Smooth muscle cell (in vitro differentiated cells): ENCODE measurements around the gene BBLN. TPM values are rescaled to one million over a fixed set of nuclear protein-coding genes. Genes with fewer than 3 reads are reported as not detected.

Source experiments
- DNase-seq: peaks from one replicate; lab custom pipeline; 2025; ENCODE audit not compliant: unreplicated experiment; lab: John Stamatoyannopoulos, UW
- H2AFZ ChIP-seq: fragments of 200-600 bp; sonication (generic); 2 replicates; pipeline ENCODE4 v1.6.0; 2016; ENCODE audit warnings: antibody characterized with exemption, low read depth, mild to moderate bottlenecking
- H3F3A ChIP-seq: fragments of 200-600 bp; sonication (generic); 2 replicates; pipeline ENCODE4 v1.6.0; 2017; ENCODE audit warnings: antibody characterized with exemption, low read depth
- H3K27ac ChIP-seq: fragments of 200-600 bp; sonication (generic); 2 replicates; pipeline ENCODE4 v1.5.1; 2016; ENCODE audit warnings: low read depth, mild to moderate bottlenecking
- H3K27me3 ChIP-seq: fragments of 200-600 bp; sonication (generic); 2 replicates; pipeline ENCODE4 v1.6.1; 2016; ENCODE audit warnings: low read depth, mild to moderate bottlenecking
- H3K36me3 ChIP-seq: fragments of 200-600 bp; sonication (generic); 2 replicates; pipeline ENCODE4 v1.5.1; 2016; ENCODE audit warnings: low read depth
- H3K4me1 ChIP-seq: fragments of 200-600 bp; sonication (generic); 2 replicates; pipeline ENCODE4 v1.5.1; 2016; ENCODE audit warnings: low read depth
- H3K4me2 ChIP-seq: fragments of 200-600 bp; sonication (generic); 2 replicates; pipeline ENCODE4 v1.6.0; 2016; ENCODE audit warnings: mild to moderate bottlenecking
- H3K4me3 ChIP-seq: fragments of 200-600 bp; sonication (generic); 2 replicates; pipeline ENCODE4 v1.5.1; 2016; ENCODE audit warnings: mild to moderate bottlenecking
- H3K79me2 ChIP-seq: fragments of 200-600 bp; sonication (generic); 2 replicates; pipeline ENCODE4 v1.6.0; 2016; ENCODE audit warnings: low read depth, mild to moderate bottlenecking
- H3K9ac ChIP-seq: fragments of 200-600 bp; sonication (generic); 2 replicates; pipeline ENCODE4 v1.6.0; 2016; ENCODE audit warnings: low read depth
- H3K9me3 ChIP-seq: fragments of 200-600 bp; sonication (generic); replicated peaks from 2 replicates; pipeline ENCODE4 v1.5.1; 2016; ENCODE audit warnings: low read depth
- H4K20me1 ChIP-seq: fragments of 200-600 bp; sonication (generic); 2 replicates; pipeline ENCODE4 v1.6.0; 2016; ENCODE audit warnings: low read depth
- WGBS: methylation state at CpG from one replicate; pipeline ENCODE4 v1.1.7; 2016; ENCODE audit warnings: low lambda C conversion rate; 5-methylcytosine and 5-hydroxymethylcytosine counted together
- polyA plus RNA-seq: library from polyadenylated mRNA; unstranded; fragments of >200 nt; fragmentation: Nextera tagmentation; extraction: Ambion mirVana; gene quantifications from 2 replicates; pipeline ENCODE4 v1.2.1, GENCODE V29; 2016
- total RNA-seq: library from RNA; depleted of rRNA; stranded (reverse); fragments of >200 nt; gene quantifications from 2 replicates; pipeline ENCODE4 v1.2.3, GENCODE V29; 2014
- TF ChIP-seq, protein P1 (sequence below): fragments of 200-600 bp; sonication (generic); IDR thresholded peaks from 2 replicates; pipeline ENCODE4 v1.5.1; 2017; ENCODE audit warnings: borderline replicate concordance, mild to moderate bottlenecking, antibody characterized with exemption; ENCODE audit not compliant: insufficient read depth, poor library complexity, severe bottlenecking

BBLN gene
- total and polyA plus RNA-seq, 2 experiments from 2014 or later: 133 to 229 TPM

DNA sequence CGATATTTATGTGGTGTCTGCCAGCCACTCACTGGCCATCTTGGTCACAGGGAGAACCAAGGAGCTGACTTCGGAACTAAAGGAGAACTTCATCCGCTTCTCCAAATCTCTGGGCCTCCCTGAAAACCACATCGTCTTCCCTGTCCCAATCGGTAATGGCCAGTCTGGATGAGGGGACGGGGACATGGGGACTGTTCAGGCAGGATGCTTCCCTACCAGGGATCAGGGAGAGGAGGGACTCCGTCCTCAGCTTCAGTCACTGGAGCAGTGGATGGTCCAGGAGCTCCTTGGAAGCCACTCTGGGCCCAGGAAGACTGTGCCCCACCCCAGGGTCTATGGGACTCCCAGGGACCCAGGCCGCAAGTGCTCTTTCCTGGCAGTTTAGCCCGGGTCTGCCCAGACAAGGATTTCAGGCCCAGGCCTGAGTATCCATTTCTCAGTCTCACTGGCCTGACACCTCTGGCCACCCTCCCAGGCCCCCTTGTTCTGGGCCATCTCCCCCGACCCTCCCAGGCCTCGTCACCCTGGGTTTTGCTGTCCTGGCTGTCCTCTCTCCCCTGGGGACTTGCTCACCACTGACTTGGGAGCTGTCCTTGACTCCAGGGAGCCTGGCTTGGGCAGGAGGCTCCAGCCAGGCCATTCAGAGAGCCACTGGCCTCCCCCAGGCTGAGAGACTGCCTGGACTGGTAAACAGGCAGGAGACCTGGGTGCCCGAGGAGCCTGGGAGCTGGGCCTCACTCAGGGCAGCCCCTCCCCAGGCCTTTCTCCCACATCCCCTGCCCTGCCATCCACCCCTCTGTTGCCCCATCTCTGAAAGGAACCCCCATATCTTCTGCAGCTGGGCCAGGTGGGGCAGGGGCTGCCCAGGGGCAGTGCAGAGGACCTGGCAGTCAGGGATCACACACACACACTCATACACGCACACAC, 7.7 kb upstream of the BBLN start:
- H2AFZ ChIP-seq: no peak overlapping the region
- no peak overlapping the region for H3K4me3 ChIP-seq
- no peak overlapping the region for H3K4me2 ChIP-seq
- no peak for DNase-seq
- H4K20me1 ChIP-seq: no peaks in the 10 kb centered on the region
- no peak overlapping the region for H3K9ac ChIP-seq
- no peaks in the 10 kb centered on the region for H3K79me2 ChIP-seq
- 94% methylated on average over 13 of the region's 13 CpGs for WGBS
- H3F3A ChIP-seq: no peaks in the 10 kb centered on the region
- no peaks in the 10 kb centered on the region for H3K9me3 ChIP-seq
- TF ChIP-seq, protein P1, sequence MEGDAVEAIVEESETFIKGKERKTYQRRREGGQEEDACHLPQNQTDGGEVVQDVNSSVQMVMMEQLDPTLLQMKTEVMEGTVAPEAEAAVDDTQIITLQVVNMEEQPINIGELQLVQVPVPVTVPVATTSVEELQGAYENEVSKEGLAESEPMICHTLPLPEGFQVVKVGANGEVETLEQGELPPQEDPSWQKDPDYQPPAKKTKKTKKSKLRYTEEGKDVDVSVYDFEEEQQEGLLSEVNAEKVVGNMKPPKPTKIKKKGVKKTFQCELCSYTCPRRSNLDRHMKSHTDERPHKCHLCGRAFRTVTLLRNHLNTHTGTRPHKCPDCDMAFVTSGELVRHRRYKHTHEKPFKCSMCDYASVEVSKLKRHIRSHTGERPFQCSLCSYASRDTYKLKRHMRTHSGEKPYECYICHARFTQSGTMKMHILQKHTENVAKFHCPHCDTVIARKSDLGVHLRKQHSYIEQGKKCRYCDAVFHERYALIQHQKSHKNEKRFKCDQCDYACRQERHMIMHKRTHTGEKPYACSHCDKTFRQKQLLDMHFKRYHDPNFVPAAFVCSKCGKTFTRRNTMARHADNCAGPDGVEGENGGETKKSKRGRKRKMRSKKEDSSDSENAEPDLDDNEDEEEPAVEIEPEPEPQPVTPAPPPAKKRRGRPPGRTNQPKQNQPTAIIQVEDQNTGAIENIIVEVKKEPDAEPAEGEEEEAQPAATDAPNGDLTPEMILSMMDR: no peak
- no peaks in the 10 kb centered on the region for H3K4me1 ChIP-seq
- H3K27me3 ChIP-seq: no peaks in the 10 kb centered on the region
- no peaks in the 10 kb centered on the region for H3K36me3 ChIP-seq
- H3K27ac ChIP-seq: no peak overlapping the region

DNA sequence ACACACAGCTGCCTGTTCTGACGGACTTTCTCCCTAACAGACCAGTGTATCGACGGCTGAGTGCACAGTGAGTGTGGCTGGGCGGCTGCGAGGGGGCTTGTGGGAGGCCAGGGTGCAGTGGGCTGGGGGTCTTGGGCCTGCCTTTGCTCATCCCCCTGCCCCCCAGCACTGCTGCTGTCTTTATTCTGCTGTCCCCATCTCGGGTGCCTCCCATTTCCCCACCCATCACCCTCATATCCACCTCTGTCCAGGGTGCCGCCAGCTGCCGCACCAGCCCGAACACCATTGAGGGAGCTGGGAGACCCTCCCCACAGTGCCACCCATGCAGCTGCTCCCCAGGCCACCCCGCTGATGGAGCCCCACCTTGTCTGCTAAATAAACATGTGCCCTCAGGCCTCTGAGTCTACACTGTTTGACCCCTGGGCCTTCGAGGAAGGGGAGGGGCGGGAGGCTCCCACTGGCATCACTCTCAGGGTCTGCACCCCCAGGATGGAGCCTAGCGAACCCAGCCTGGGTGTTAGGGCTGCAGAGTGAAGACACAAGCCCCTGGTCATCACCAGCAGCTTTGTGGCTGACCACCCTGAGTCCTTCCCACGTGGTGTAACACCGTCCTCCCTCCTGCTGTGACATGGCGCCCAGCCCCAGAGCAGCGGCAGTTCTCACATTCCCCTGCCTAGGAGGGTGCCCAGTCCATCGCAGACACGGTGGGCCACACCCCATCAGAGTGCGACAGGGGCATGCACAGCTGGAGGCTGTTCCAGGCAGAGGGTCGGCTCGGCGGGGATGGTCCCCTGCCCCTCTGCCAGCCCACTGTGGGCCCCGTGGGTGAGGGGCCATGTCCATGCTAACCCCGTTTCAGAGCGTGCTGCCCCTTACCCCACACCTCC, 6.8 kb upstream of the BBLN start:
- Histone ChIP-seq H3K79me2 (no peaks in the 10 kb centered on the region), H3K9me3 (no peaks in the 10 kb centered on the region), H3K4me1 (no peaks in the 10 kb centered on the region), H3K36me3 (no peaks in the 10 kb centered on the region), H3K4me3 (no peak overlapping the region), H3K9ac (no peak overlapping the region), H2AFZ (no peak overlapping the region), H3K4me2 (no peak overlapping the region), H3K27me3 (no peaks in the 10 kb centered on the region), H3K27ac (no peak overlapping the region), H3F3A (no peaks in the 10 kb centered on the region), H4K20me1 (no peaks in the 10 kb centered on the region)
- WGBS: 89% methylated on average over 26 of the region's 26 CpGs
- DNase-seq: no peak
- TF ChIP-seq, protein P1: no peak

DNA sequence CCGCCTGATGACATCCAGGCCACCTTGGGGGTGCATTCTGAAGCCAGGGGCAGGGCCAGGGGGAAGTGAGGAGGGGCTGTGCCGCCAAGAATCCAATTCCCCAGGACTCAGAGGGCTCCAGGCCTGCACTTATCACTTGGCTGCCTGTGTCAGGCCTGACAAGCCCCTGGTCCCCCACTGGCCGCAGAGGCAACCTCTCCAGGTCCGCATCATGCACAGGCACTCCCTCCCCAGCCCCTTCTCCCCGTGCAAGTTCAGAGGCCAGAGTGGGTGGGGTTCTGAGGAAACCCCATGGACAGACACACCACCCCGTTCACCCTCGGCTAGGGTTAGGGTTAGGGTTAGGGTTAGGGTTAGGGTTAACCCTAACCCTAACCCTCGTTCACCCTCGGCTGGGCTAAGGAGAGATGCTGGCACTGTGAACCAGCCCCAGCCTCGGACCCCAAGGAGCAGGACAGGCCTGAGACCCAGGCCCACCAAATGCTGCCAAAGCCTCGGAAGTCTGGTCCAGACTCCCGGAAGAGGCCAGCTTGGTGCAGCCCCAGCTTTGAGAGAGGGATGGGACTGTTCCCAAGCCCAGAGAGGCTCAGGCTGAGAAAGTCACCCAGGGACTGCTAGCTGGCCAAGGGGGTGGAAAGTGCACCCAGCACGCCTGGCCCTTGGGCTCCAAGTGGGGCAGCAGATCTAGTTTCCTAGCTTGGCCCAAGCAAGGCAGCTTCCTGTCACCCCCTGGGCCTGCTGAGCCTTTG, 5.9 kb upstream of the BBLN start:
- 93% methylated on average over 13 of the region's 13 CpGs for WGBS
- no peaks in the 10 kb centered on the region for H3K9me3 ChIP-seq
- no peak overlapping the region for H2AFZ ChIP-seq
- H3K4me2 ChIP-seq: no peak overlapping the region
- no peak overlapping the region for H3K4me3 ChIP-seq
- TF ChIP-seq, protein P1: no peak
- no peak for DNase-seq
- no peaks in the 10 kb centered on the region for H3K27me3 ChIP-seq
- H3K9ac ChIP-seq: no peak overlapping the region
- H3K79me2 ChIP-seq: no peaks in the 10 kb centered on the region
- no peaks in the 10 kb centered on the region for H4K20me1 ChIP-seq
- H3K27ac ChIP-seq: no peak overlapping the region
- no peaks in the 10 kb centered on the region for H3K36me3 ChIP-seq
- no peaks in the 10 kb centered on the region for H3K4me1 ChIP-seq
- H3F3A ChIP-seq: no peaks in the 10 kb centered on the region
